GM19438 (cell line): ENCODE results near the gene PAN3.
"Not testable (repeated sequence)": the region's sequence is repeated elsewhere in the genome, so short reads cannot be mapped to it uniquely, and the experiment has no call there.

Experiments
- ATAC-seq: cut with Tn5 transposase; IDR thresholded peaks from one replicate; pipeline ENCODE4 v1.9.1; 2021; ENCODE audit warnings: low read depth; ENCODE audit not compliant: unreplicated experiment

Gene PAN3

GRCh38 chr13:28138012-28138755, at the start of gene PAN3:
Gene PAN3, plus strand, starts transcription at chr13:28138545. Its CDS starts 113 bp downstream, at chr13:28138658.
- ATAC-seq: peak; percentile 55

DNA sequence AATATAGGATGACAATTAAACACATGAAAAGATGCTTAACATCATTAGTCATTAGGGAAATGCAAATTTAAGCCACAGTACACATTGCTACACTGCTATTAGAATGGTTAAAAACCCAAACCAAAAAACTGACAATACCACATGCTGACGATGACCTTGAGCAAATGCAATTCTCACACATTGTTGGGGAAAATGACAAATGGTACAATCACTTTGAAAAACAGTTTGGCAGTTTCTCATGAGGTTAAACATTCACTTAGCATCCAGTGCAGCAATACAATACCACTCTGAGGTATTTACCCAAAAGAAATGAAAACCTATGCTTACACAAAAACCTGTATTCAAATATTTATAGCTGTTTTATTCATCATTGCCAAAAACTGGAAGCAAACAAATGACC, 49.3 kb upstream of the PAN3 start:
- ATAC-seq: no peak

GRCh38 chr13:28092431-28092830, 45.9 kb upstream of the PAN3 start:
- no peak for ATAC-seq

- ATAC-seq: no peak
Observed at GRCh38 chr13:28093881-28094280, 44.5 kb upstream of the PAN3 start.

DNA sequence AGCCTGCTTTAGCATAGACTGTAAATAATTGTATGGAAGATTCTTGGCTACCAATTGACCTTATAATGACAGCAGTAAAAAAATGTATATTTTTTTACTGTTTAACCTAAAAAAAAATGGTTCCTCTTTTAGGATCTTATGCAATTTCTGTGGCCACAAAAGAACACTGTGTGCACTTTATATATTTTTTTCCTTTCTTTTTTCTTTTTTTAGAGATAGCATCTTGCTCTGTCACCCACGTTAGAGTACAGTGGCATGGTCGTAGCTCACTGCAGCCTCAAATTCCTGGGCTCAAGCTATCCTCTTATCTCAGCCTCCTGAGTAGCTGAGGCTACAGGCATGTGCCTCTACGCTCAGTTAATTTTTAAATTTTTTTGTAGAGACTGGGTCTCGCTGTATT, 44.0 kb upstream of the PAN3 start:
- ATAC-seq: no peak

DNA sequence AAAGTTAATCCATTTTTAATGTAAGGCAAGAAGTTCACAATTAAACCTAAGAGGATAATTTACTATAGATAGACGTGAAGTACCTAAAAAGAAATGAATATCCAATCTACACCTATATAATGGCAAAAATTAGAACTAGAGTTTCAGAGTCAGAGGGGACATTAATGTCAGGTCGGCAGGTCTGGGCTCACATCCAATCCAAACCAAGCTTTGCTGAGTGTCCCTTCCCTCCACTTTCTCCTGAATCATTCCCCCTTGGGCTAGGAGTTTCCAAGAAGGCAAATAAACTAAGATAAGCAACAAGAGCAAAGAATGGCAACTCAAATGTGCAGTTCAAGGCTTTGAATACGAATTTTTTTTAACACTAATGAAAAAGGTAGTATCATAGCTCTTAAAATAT, 40.8 kb upstream of the PAN3 start:
- ATAC-seq: no peak

GRCh38 chr13:28099396-28100149, 38.8 kb upstream of the PAN3 start:
- no peak for ATAC-seq

DNA sequence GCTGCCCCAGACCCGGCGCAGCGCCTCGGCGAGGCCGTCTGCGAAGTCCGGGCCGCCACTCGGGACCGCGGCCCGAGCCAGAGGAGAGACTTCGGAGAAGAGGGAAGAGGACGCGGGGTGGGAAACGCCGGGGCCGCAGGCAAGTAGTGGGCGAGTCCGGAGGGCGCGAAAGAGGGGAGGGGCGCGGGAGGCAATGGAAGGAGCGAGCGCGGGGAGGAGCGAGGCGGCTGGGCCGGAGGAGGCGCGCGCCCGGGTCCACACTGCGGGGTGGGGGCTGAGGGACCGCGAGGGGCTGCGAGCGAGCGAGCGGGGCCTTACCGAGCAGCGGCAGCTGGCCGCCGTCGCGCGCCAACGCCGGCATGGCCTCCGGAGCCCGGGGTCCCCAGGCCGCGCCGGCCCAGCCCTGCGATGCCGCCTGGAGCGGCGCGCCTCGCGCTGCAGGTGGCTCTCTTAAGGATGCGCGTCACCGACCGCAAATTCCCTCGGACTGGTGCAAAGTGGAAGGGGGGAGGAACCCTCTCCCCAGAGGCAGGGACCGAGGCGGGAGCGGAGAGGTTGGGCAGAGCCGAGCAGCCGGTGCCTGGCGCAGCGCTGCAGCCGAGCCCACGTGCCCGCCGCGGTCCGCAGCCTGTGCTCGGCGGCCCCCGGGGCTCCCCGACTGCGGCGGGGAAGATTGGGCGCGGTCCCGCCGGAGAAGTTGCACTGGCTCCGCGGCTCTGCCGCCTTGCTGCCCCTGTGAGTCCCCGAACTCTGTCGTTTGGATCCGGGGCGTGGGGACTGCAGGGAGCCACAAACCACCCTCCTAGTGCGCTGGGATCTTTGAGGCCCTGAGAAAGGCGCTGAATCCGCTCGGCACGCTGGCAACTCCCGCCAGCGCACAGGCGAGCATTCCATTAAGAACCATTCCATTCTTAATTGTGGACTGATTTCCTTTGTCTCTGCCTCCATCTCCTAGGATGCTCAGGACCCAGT, 37.9 kb upstream of the PAN3 start, which contains the start of gene FLT3:
Gene FLT3 (minus strand): TSS at position 427 of the 972 bp plus-strand sequence. CDS start 66 bp downstream, at position 361.
- ATAC-seq: no peak

DNA sequence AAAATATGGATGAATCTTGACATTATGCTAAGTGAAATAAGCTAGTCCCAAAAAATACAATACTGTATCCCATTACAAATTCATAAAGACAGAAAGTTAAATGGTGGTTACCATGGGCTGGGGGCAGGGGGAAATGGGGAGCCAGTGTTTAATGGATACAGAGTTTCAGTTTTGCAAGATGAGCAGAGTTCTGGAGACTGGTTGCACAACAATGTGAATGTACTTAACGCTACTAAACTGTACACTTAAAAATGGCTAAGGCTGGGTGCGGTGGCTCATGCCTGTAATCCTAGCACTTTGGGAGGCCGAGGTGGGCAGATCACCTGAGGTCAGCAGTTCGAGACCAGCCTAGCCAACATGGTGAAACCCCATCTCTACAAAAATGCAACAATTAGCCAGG, 36.5 kb upstream of the PAN3 start:
- not testable (repeated sequence) for ATAC-seq

GRCh38 chr13:28106976-28107375, 31.4 kb upstream of the PAN3 start:
- no peak for ATAC-seq

GRCh38 chr13:28110414-28110813, 27.9 kb upstream of the PAN3 start:
- no peak for ATAC-seq

DNA sequence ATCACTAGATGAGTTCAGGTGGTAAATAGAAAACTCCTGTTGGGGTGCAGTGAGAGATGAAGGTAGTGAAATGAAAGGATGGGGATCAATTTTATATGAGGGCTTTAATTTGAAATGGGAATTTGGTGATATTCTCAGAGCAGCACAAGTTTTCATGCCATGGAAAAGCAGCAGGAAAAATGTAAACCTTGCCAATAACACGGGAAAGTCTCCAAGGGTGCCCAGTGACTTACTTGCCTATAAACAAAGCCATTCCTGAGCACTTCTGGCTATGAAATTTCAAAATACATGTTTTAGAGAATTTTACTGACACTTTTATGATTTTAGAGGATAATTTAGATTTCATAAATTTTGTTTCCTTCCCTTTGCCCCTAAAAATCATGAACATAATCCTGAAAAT, 21.6 kb upstream of the PAN3 start:
- ATAC-seq: no peak

DNA sequence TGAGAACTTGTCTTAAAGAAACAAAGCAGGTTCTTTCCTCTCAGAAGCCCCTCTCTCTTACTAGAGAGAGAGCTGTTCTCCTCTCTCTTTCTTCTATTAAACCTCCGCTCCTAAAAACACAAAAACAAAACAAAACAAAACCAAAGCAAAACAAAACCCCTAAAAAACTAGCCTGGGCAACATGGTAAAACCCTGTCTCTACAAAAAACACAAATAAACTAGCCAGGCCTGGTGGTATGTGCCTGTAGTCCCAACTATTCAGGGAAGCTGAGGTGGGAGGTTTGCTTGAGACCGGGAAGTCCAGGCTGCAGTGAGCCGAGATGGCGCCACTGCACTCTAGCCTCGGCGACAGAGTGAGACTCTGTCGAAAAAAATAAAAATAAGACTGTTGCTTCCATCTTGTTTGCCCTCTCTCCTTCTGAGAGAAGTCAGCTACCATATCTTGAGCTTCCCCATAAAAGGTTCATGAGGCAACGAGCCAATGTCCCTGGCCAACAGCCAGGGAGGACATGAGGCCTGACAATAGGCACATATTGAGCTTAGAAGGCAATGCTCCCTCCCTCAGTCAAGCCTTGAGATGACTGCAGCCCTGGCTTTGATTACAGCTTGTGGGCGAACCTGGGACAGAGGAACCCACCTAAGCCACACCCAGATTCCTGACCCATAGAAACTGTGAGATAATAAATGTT, 20.5 kb upstream of the PAN3 start:
- ATAC-seq: no peak

DNA sequence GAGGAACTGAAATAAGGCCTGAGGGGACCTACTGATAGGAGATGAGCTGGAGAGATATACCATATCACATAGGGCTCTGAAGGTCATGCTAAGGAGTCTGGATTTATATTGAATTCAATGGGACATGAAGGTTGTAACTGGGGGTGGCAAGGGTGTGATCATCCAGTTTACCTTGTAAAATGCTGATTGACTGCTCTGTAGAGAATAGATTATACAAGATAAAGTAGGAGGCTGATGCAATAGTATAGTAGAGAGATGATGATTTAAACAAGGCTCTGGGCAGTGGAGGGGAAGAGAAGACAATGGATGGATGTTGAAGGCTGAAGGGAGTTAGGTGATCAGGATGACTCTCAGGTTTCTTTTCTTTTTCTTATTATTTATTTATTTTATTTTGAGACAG, 18.0 kb upstream of the PAN3 start:
- no peak for ATAC-seq

- ATAC-seq: no peak
Observed at GRCh38 chr13:28121224-28121623, 17.1 kb upstream of the PAN3 start.

DNA sequence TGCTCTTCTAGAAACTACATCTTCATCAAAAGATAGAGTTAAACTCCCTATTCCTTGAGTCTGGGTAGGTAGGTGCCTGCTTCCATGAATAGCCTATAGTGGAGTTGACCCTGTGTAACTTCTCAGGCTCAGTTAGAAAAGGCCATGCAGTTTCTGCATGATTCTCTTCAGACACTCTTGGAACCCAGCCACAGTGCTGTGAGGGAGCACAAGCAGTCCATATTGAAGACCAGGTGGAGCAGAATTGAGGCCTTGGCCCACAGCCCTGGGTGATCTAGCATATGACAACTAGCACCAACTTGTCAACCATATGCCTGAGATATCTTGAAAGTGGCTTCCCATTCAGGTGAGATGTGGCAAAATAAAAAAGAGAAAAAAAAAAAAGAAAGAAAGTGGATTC, 10.3 kb upstream of the PAN3 start:
- no peak for ATAC-seq

DNA sequence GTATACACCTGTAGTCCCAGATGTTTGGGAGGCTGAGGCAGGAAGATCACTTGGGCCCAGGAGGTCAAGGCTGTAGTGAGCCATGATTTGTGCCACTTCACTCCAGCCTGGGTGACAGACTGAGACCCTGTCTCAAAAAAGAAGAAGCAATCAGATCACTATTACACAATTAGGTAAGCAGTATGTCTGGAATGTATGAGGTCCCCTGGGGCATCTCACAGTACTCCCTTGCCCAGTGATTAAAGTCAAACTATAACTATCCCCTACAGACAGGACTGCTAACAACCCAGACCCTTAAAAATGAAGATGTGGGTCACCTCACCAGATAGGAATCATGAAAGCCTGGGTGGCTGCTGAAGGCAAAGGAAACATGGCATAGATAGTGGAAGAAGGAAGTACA, 9.4 kb upstream of the PAN3 start:
- no peak for ATAC-seq

GRCh38 chr13:28129911-28130693, 8.2 kb upstream of the PAN3 start:
- no peak for ATAC-seq

- no peak for ATAC-seq
Observed at GRCh38 chr13:28131646-28132045, 6.7 kb upstream of the PAN3 start.
